ACC112 (cell line): ENCODE results near the gene LIF.

ENCODE experiments used
- H2AFZ ChIP-seq: fragments of 200-600 bp; sonication (generic); one replicate; pipeline ENCODE4 v1.6.0; 2017; ENCODE audit warnings: antibody characterized with exemption, low read length; ENCODE audit not compliant: unreplicated experiment
- H3K27ac ChIP-seq: fragments of 200-600 bp; sonication (generic); 2 replicates; pipeline ENCODE4 v1.5.1; 2014; ENCODE audit warnings: low read depth, mild to moderate bottlenecking, antibody characterized with exemption, low read length, moderate library complexity
- H3K27me3 ChIP-seq: fragments of 200-600 bp; sonication (generic); 2 replicates; pipeline ENCODE4 v1.6.1; 2014; ENCODE audit warnings: mild to moderate bottlenecking, antibody characterized with exemption, low read length, moderate library complexity, mixed read lengths; ENCODE audit not compliant: insufficient read depth
- H3K36me3 ChIP-seq: fragments of 200-600 bp; sonication (generic); 2 replicates; pipeline ENCODE4 v1.6.1; 2016; ENCODE audit warnings: mild to moderate bottlenecking, antibody characterized with exemption, low read length, moderate library complexity, mixed read lengths; ENCODE audit not compliant: insufficient read depth
- H3K4me1 ChIP-seq: fragments of 200-600 bp; sonication (generic); one replicate; pipeline ENCODE4 v1.6.1; 2016; ENCODE audit warnings: low read length, mixed read lengths; ENCODE audit not compliant: insufficient read depth, unreplicated experiment, control insufficient read depth
- H3K4me3 ChIP-seq: fragments of 200-600 bp; sonication (generic); 2 replicates; pipeline ENCODE4 v1.5.1; 2014; ENCODE audit warnings: mild to moderate bottlenecking, low read depth, low read length
- H3K79me2 ChIP-seq: fragments of 200-600 bp; sonication (generic); one replicate; pipeline ENCODE4 v1.6.0; 2016; ENCODE audit warnings: low read length; ENCODE audit not compliant: control insufficient read depth, unreplicated experiment, insufficient read depth

Gene LIF

GRCh38 chr22:30233582-30233981 is 13.0 kb downstream of the LIF start:
- Histone ChIP-seq H3K27ac (no peak overlapping the region), H3K4me1 (peaks cover 8% of the 10 kb centered on the region), H2AFZ (no peak overlapping the region), H3K27me3 (no peaks in the 10 kb centered on the region), H3K79me2 (no peaks in the 10 kb centered on the region), H3K36me3 (no peaks in the 10 kb centered on the region), H3K4me3 (no peak overlapping the region)

- Histone ChIP-seq H3K36me3 (no peaks in the 10 kb centered on the region), H3K4me1 (peaks cover 8% of the 10 kb centered on the region), H2AFZ (no peak overlapping the region), H3K4me3 (no peak overlapping the region), H3K27me3 (no peaks in the 10 kb centered on the region), H3K79me2 (no peaks in the 10 kb centered on the region), H3K27ac (no peak overlapping the region)
Measured at GRCh38 chr22:30232716-30233218, 13.8 kb downstream of the LIF start.

- Histone ChIP-seq H3K79me2 (no peaks in the 10 kb centered on the region), H3K27me3 (no peaks in the 10 kb centered on the region), H3K27ac (no peak overlapping the region), H3K36me3 (no peaks in the 10 kb centered on the region), H2AFZ (no peak overlapping the region), H3K4me1 (peaks cover 3% of the 10 kb centered on the region), H3K4me3 (no peak overlapping the region)
Measured at GRCh38 chr22:30230787-30231461, 15.6 kb downstream of the LIF start.

- no peaks in the 10 kb centered on the region for H3K79me2 ChIP-seq
- no peaks in the 10 kb centered on the region for H3K36me3 ChIP-seq
- no peak overlapping the region for H3K27ac ChIP-seq
- H3K27me3 ChIP-seq = no peaks in the 10 kb centered on the region
- no peak overlapping the region for H3K4me3 ChIP-seq
- no peak overlapping the region for H2AFZ ChIP-seq
- no peaks in the 10 kb centered on the region for H3K4me1 ChIP-seq
Measured at GRCh38 chr22:30230330-30230729, 16.2 kb downstream of the LIF start.

- H3K79me2 ChIP-seq = no peaks in the 10 kb centered on the region
- H3K4me3 ChIP-seq = no peak overlapping the region
- H3K4me1 ChIP-seq = peaks cover 5% of the 10 kb centered on the region
- H3K27me3 ChIP-seq = no peaks in the 10 kb centered on the region
- H3K36me3 ChIP-seq = no peaks in the 10 kb centered on the region
- H2AFZ ChIP-seq = no peak overlapping the region
- H3K27ac ChIP-seq = no peak overlapping the region
Measured at GRCh38 chr22:30228509-30229359, 17.8 kb downstream of the LIF start.

GRCh38 chr22:30227438-30228228 is 18.9 kb downstream of the LIF start:
- Histone ChIP-seq H3K79me2 (no peaks in the 10 kb centered on the region), H3K4me1 (peaks cover 5% of the 10 kb centered on the region)

GRCh38 chr22:30226192-30226832 is 20.2 kb downstream of the LIF start:
- H3K27ac ChIP-seq = no peak overlapping the region
- peaks cover 5% of the 10 kb centered on the region for H3K4me1 ChIP-seq
- H2AFZ ChIP-seq = no peak overlapping the region
- H3K79me2 ChIP-seq = no peaks in the 10 kb centered on the region
- no peak overlapping the region for H3K4me3 ChIP-seq
- no peaks in the 10 kb centered on the region for H3K36me3 ChIP-seq
- H3K27me3 ChIP-seq = no peaks in the 10 kb centered on the region

More at GRCh38 chr22:30227438-30228228, 18.9 kb downstream of the LIF start:
- no peak overlapping the region for H2AFZ ChIP-seq
- H3K27me3 ChIP-seq = no peaks in the 10 kb centered on the region
- H3K4me3 ChIP-seq = no peak overlapping the region
- H3K27ac ChIP-seq = no peak overlapping the region
- H3K36me3 ChIP-seq = no peaks in the 10 kb centered on the region

- Histone ChIP-seq H3K4me1 (peaks cover 5% of the 10 kb centered on the region), H3K27ac (no peak overlapping the region), H3K27me3 (no peaks in the 10 kb centered on the region), H2AFZ (no peak overlapping the region), H3K79me2 (no peaks in the 10 kb centered on the region), H3K36me3 (no peaks in the 10 kb centered on the region), H3K4me3 (no peak overlapping the region)
Measured at GRCh38 chr22:30225220-30225927, 21.2 kb downstream of the LIF start.

- H3K27me3 ChIP-seq = no peaks in the 10 kb centered on the region
- no peaks in the 10 kb centered on the region for H3K36me3 ChIP-seq
- peaks cover 5% of the 10 kb centered on the region for H3K4me1 ChIP-seq
- H3K27ac ChIP-seq = no peak overlapping the region; the same call in 1 of the 2 replicates
- no peaks in the 10 kb centered on the region for H3K79me2 ChIP-seq
- no peak overlapping the region for H2AFZ ChIP-seq
- H3K4me3 ChIP-seq = no peak overlapping the region
Measured at GRCh38 chr22:30224161-30224857, 22.2 kb downstream of the LIF start.
